ENCODE data around the gene NDUFA6.
A peak's percentile ranks its signal among the peaks of the same experiment; 100 is the strongest.

NDUFA6 gene

DNA sequence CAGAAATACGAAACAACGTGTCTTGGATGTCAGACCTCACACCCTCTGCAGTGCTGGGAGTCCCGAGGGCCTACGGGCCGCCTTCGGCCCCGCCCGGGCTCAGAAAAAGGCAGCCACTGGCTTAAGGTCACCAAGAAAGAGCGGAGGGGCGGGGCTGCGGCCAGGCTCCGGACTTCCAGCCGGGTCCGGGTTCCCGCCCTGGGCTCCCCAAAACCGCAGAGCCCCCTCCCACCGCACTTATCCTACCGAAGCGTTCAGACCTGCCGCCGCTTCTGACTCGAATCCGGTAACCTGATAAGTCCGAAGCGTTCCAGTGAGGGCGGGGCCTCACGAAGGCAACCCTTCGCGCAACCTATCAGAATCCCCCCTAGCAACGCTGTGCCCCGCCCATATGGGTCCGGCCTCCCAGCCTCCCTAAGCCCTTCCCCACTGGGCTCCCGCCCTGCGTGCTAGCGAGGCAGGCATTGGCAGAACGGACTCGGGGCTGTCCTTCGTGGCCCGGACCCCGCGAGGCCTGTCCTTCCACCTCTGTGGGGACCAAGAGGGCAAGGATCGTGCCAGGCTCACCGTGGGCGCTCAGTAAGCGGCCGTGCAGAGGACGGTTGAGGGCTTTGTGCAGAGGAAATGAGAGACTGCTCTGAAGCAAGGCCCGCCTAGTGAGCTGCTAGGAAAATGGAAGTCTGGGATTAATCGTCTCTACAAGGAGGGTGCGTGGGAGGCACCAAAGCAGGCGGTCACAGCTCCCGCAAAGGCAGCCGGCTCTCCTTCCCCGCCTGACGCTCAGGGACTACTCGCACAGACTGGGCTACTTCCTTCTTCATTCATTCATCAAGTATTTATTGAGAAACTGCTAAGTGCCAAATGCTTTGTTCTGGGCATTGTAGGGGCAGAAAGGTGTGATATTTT lies 19.8 kb downstream of the NDUFA6 start, which contains the start of gene NAGA:
TSS of gene NAGA (minus strand) at position 296 of the 906 bp plus-strand sequence. CDS start 515 bp downstream, outside the sequence.
- DNase-seq, result peak; percentile 77 to 96 (median 89)

DNA sequence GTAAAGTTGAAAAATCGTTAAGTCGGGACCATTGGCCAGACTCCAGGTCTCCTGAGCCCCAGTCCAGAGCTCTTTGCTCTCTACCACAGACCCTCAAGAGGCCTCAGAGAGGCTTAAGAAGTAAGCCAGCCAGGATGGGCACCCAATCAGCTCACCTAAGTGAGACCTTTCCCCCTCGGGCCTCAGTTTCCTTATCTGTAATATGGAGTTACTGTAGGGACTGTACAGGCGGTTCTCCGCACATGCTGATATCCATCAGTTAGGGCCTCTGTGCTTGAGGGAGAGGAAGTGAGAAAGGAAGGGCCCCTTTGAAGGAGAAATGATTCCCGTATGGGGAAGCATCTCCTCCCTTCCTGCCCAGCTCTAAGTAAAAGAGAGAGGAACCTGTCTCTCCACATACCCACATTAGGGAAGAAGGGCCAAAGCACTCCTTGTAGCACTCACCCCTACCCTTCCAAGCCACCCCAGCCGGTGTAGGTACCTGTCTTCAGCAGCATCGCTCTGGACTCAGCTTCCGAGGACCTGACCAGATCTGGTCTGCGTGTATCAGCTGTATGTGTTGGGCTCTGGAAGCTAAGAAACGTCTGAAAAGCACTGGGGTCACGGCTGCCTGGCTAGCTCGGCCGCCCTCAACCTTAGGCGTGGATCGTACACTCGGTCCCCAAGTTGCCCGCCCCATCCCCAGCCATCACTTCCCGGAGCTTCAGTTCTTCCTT lies 20.6 kb downstream of the NDUFA6 start:
- no peak for DNase-seq

- no peak for DNase-seq
These were observed 22.3 kb downstream of the NDUFA6 start for GRCh38 chr22:42068291-42068690.

DNA sequence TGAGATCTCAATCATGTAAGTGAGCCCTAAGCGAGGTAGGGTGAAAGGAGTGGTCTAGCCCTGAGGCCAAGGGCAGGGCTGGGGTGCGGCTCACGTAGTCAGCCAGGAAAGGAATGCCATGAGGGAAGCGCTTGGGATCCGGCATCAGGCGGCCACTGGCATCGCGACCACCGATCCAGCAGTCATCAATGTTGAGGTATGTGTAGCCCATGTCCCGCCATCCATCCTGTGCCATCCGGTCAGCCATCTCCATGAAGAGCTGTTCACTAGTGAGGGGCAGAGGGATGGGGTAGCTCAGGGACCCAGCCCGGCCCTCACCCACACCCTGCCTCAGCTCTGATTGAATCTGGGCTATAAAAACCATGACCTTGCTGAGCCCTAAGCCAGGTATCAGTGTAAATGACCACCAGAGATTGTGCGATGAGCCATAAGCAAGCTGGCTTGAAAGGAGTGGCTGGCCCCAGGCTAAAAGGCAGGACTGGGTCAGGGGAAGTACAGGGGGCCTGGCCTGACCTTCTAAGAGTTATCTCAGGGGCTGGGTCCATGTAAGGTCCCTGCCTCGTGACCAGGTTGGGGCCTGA lies 22.8 kb downstream of the NDUFA6 start:
- no peak for DNase-seq

DNA sequence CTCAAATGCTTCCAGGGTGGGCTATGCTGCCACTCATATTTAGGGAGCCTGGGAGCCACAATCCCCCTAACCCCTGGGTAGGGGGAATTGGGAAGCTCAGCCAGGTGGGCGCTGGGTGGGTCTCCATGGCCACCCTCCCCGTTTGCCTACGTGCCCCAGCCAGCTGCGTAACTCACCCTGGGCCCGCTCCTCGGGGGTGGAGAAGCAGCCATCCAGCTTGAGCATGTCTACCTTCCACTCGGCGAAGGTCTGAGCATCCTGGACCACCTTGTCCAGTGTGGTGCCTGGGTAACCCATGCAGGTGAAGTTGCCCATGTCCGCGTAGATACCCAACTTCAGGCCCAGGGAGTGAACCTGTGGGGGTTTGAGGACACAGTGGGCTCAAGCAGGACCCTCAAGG lies 23.6 kb downstream of the NDUFA6 start:
- no peak for DNase-seq

DNA sequence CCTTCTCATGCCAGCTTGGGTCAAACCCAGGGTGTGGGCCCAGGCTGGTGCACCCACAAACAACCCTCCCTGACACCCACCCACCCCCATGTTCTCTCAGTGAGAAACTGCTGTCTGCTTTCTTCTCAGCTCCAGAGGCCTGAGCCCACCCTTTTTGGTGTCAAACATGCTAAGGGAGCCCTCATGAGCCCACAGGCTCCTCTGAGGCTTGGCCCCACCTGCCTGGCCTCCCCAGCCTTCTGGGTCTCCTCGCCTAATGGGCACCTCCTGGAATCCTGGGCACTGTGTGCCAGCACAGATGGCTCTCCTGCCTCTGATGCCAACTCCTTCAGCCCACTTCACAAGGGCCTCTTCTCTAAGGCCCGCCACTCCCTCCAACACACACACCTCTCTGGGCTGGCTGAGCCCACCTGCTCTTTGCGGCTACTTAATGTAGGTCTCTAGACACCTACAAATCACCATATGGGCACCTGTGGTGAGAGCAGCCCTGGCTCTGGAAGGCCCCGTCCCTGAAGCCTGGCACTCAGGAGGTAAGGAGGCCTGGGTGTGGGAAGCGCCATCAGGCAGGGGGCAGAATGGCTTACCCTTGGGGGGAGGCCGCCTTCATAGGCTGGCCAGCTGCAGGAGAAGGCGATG lies 24.3 kb downstream of the NDUFA6 start:
- DNase-seq, result no peak

DNA sequence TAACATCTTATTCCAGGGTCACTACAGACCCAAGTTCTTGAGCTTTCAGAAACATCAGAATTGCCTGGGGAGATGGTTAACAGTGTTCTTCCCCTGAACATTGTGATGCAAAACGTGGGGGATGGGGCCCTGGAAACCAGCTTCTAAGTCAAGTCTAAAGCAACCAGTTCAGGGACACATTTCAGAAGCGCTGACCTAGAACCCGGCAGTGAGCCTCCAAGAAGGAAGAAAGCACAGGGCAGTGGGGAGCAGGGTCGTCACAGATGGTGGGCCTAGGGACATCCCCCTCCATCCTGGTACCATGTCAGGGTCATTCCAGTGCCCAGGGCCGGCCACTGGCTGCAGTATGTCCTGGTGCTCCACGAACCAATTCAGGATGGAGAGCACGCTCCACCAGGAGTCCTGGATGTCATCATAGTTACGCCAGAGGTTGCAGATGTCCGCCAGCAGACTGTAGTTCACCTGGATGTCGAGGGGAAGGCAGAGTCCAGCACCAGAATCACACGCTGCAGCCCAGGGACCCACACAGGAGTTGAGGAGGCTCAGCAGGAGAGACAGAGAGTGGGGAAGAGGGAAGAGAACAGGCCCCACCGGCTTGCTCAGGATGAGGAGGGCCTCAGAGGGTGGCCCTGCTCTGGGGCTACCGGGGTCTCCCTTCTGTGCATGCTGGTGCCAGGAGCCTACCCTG lies 25.0 kb downstream of the NDUFA6 start:
- DNase-seq, result no peak

DNA sequence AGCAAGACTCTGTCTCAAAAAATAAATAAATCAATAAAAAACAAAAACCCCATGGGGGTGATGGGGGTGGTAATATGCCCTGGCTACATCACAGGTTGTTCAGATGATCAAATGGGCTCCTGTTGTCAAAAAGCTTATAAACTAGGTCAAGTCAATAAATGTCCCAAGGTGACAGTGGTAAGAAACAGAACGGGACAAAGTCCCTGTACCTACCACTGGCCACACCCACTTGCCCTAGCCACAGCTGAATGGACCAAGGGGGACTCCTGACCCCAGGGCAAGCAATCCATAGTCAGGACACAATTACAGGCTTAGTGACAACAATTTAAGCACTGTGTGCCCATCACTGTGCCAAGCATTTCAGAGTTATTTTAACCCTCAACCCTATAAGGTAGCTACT lies 25.9 kb downstream of the NDUFA6 start:
- DNase-seq, result no peak

- no peak for DNase-seq
These were observed 27.9 kb downstream of the NDUFA6 start for GRCh38 chr22:42062506-42063170.

DNA sequence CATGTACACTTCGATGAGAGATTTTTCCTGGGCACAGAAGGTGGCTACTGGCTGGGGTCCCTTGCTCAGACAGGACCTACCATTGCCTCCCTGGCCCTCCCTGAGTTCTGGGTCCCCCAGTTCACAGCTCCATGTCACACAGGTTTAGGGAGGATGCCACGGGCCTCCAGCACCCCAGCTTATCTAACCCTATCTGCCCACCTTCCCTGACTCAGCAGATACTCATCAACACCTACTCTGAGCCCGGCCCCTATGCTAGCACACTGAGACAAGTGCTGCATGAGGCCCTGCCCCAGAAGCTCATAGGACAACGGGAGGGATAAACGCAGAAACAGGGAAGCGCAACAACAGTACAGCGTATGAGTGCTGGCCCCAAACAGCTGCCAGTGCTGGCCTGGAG lies 29.5 kb downstream of the NDUFA6 start:
- DNase-seq, result peak in 1 of 5 experiments; percentile 30

GRCh38 chr22:42060489-42060888 lies 30.1 kb downstream of the NDUFA6 start:
- no peak for DNase-seq

GRCh38 chr22:42056757-42057511 lies 33.6 kb downstream of the NDUFA6 start:
- DNase-seq, result no peak

- DNase-seq, result no peak
These were observed 37.8 kb downstream of the NDUFA6 start for GRCh38 chr22:42052765-42053164.

- DNase-seq, result no peak
These were observed 39.9 kb downstream of the NDUFA6 start for GRCh38 chr22:42050641-42051180.

DNA sequence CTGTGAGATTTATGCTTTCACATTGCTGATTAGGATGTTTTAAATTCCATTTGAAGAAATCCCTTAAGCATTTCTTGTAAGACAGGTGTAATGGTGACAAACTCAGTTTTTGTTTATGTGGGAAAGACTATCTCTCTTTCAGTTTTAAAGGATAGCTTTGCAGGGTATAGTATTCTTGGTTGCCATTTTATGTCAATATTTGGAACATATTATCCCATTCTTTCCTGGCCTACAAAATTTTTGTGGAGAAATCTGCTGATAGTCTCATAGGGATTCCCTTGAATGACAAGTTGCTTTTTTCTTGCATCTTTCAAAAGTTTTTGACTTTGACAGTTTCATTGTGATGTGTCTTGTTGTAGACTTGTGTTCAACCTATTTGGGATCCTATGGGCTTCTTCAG lies 48.8 kb downstream of the NDUFA6 start:
- DNase-seq, result no peak

- DNase-seq, result no peak
These were observed 51.3 kb downstream of the NDUFA6 start for GRCh38 chr22:42039271-42039670.
